CD4-positive, alpha-beta T cell (primary cell): Measurements from ENCODE around the gene VWA8. TPM values are rescaled to one million over a fixed set of nuclear protein-coding genes. Genes with fewer than 3 reads are reported as not detected.

Experiments used
- ATAC-seq: fragments of 200-7000 bp; cut with Tn5 transposase; one replicate; pipeline ENCODE4 v1.10.0; 2022; ENCODE audit warnings: mild to moderate bottlenecking; ENCODE audit not compliant: poor library complexity
- CTCF ChIA-PET: fragments of 350-600 bp; sonication (Branson Sonifier 250); formaldehyde crosslinking; loops from one replicate; lab custom pipeline; 2021; ENCODE audit warnings: antibody characterized with exemption, inconsistent platforms; lab: Charles Lee
- POLR2A ChIA-PET: fragments of 350-600 bp; sonication (Branson Sonifier 250); formaldehyde crosslinking; loops from one replicate; lab custom pipeline; 2021; ENCODE audit warnings: antibody characterized with exemption, inconsistent platforms; lab: Charles Lee
- DNase-seq, 14 experiments: peaks; one replicate each; pipeline ENCODE4 v3.0.0-alpha.2; 2013 to 2020; ENCODE audit warnings: mixed read lengths in 2 of 14
- H3K27ac ChIP-seq, 2 donors: one replicate each; pipeline versions ENCODE4 v1.5.1 to v1.7.0; 2013; ENCODE audit warnings: low read length in 2 of 2, low read depth in 1 of 2, mild to moderate bottlenecking in 1 of 2
- H3K27me3 ChIP-seq, 2 experiments: 1 replicate in 1 of 2; 2 replicates in 1 of 2; pipeline versions ENCODE4 v1.6.1 to v1.7.0; 2013; ENCODE audit warnings: low read length in 2 of 2, control low read depth in 1 of 2, mild to moderate bottlenecking in 1 of 2, moderate library complexity in 1 of 2; ENCODE audit not compliant: insufficient read depth in 2 of 2, control insufficient read depth in 1 of 2
- H3K36me3 ChIP-seq: one replicate; pipeline ENCODE4 v1.6.1; 2013; ENCODE audit warnings: low read length, control low read depth; ENCODE audit not compliant: insufficient read depth
- H3K4me1 ChIP-seq: one replicate; pipeline ENCODE4 v1.6.1; 2013; ENCODE audit warnings: low read length, control low read depth; ENCODE audit not compliant: insufficient read depth
- H3K4me3 ChIP-seq: one replicate; pipeline ENCODE4 v1.5.1; 2013; ENCODE audit warnings: mild to moderate bottlenecking, low read length, moderate library complexity
- H3K9me3 ChIP-seq, 2 experiments: 1 replicate in 1 of 2; 2 replicates in 1 of 2; pipeline versions ENCODE4 v1.6.1 to v1.7.0; 2013; ENCODE audit warnings: low read length in 2 of 2, mild to moderate bottlenecking in 2 of 2, control low read depth in 1 of 2, moderate library complexity in 1 of 2; ENCODE audit not compliant: control insufficient read depth in 1 of 2, insufficient read depth in 1 of 2
- H3K27ac Mint-ChIP-seq: one replicate; pipeline ENCODE4 v1.8.0; 2020; ENCODE audit warnings: mixed read lengths
- H3K27me3 Mint-ChIP-seq: one replicate; pipeline ENCODE4 v1.8.0; 2021; ENCODE audit warnings: mixed read lengths
- H3K36me3 Mint-ChIP-seq: one replicate; pipeline ENCODE4 v1.8.0; 2021; ENCODE audit warnings: low read depth, mixed read lengths
- H3K4me1 Mint-ChIP-seq: one replicate; pipeline ENCODE4 v1.8.0; 2021; ENCODE audit warnings: low read depth, mixed read lengths
- H3K4me3 Mint-ChIP-seq: one replicate; pipeline ENCODE4 v1.8.0; 2020; ENCODE audit warnings: mild to moderate bottlenecking, mixed read lengths
- H3K9me3 Mint-ChIP-seq: one replicate; pipeline ENCODE4 v1.8.0; 2020; ENCODE audit warnings: mixed read lengths
- CTCF ChIP-seq: fragments of 200-600 bp; IDR thresholded peaks from one replicate; pipeline ENCODE4 v1.8.0; 2022; ENCODE audit warnings: antibody characterized with exemption, mild to moderate bottlenecking
- intact Hi-C, 2 experiments: fragments of 100-400 bp; cut with DNase I in 1 of 2; cut with micrococcal nuclease in 1 of 2; formaldehyde crosslinking; loops; one replicate each; pipeline versions ENCODE4 v1.15.1 to v1.9.0; 2023 to 2025; cut with DNase I, micrococcal nuclease
- total RNA-seq, 174 experiments: library from RNA in 2 of 174; stranded (reverse) in 2 of 174; gene quantifications; one replicate each; pipeline ENCODE4 v1.2.3 and lab custom pipeline; 2021 to 2026

The VWA8 gene
- total RNA-seq, 2 experiments from 2014 or later, result 18.7 to 19.0 TPM

- Mint-ChIP-seq H3K36me3 (peaks cover 80% of the 10 kb centered on the region), H3K27me3 (no peaks in the 10 kb centered on the region), H3K4me3 (no peak overlapping the region), H3K27ac (no peak overlapping the region), H3K9me3 (no peaks in the 10 kb centered on the region), H3K4me1 (no peaks in the 10 kb centered on the region)
- intact Hi-C loops, result no loop called here
- DNase-seq (no peak), ATAC-seq (no peak)
- Histone ChIP-seq H3K4me1 (no peaks in the 10 kb centered on the region), H3K27me3 (no peaks in the 10 kb centered on the region), H3K4me3 (no peak overlapping the region), H3K36me3 (peaks cover 44% of the 10 kb centered on the region), H3K9me3 (no peaks in the 10 kb centered on the region), H3K27ac (no peak overlapping the region)
- POLR2A ChIA-PET, result no interaction called here
- CTCF ChIA-PET, result no interaction called here
- TF ChIP-seq CTCF, result no peak
Observed at GRCh38 chr13:41610404-41610803, 350.5 kb downstream of the VWA8 start.

- Mint-ChIP-seq H3K27ac (no peak overlapping the region), H3K9me3 (no peaks in the 10 kb centered on the region)
- CTCF ChIA-PET, result no interaction called here
Observed at GRCh38 chr13:41609828-41610227, 351.1 kb downstream of the VWA8 start.

GRCh38 chr13:41608839-41609177 is 352.1 kb downstream of the VWA8 start:
- H3K36me3 ChIP-seq, result peaks cover 52% of the 10 kb centered on the region
- intact Hi-C loops, result no loop called here
- ChIA-PET POLR2A (no interaction called here), CTCF (interaction anchor here (1.7 kb wide), 1 partner anchor 14 kb away, joined by 5 read pairs; no protein-coding TSS in a partner anchor)
- Mint-ChIP-seq H3K36me3 (peaks cover 85% of the 10 kb centered on the region), H3K4me3 (no peak overlapping the region), H3K27ac (no peak overlapping the region), H3K27me3 (no peaks in the 10 kb centered on the region), H3K9me3 (no peaks in the 10 kb centered on the region), H3K4me1 (no peaks in the 10 kb centered on the region)
- DNase-seq (no peak), ATAC-seq (no peak)
- TF ChIP-seq CTCF, result no peak
- no peaks in the 10 kb centered on the region for H3K27me3 ChIP-seq
- no peak overlapping the region for H3K4me3 ChIP-seq
- H3K27ac ChIP-seq, result no peak overlapping the region
- no peaks in the 10 kb centered on the region for H3K4me1 ChIP-seq
- no peaks in the 10 kb centered on the region for H3K9me3 ChIP-seq

More at GRCh38 chr13:41609828-41610227, 351.1 kb downstream of the VWA8 start:
- Histone ChIP-seq H3K27me3 (no peaks in the 10 kb centered on the region), H3K36me3 (peaks cover 48% of the 10 kb centered on the region), H3K9me3 (no peaks in the 10 kb centered on the region), H3K27ac (no peak overlapping the region), H3K4me3 (no peak overlapping the region), H3K4me1 (no peaks in the 10 kb centered on the region)
- ATAC-seq (no peak), DNase-seq (no peak)
- POLR2A ChIA-PET, result no interaction called here
- no peaks in the 10 kb centered on the region for H3K27me3 Mint-ChIP-seq
- no peaks in the 10 kb centered on the region for H3K4me1 Mint-ChIP-seq
- no peak overlapping the region for H3K4me3 Mint-ChIP-seq
- no peak for TF ChIP-seq CTCF
- peaks cover 85% of the 10 kb centered on the region for H3K36me3 Mint-ChIP-seq
- intact Hi-C loops, result no loop called here
